Lower lobe of right lung (tissue), 2 donors: ENCODE results near the gene GLB1L2. TPM values are rescaled to one million over a fixed set of nuclear protein-coding genes. Genes with fewer than 3 reads are reported as not detected.

Source experiments
- ATAC-seq, 2 donors: fragments of 200-7000 bp; cut with Tn5 transposase; one replicate each; pipeline ENCODE4 v1.9.1; 2020 to 2022; ENCODE audit warnings: mild to moderate bottlenecking in 2 of 2, moderate library complexity in 2 of 2
- DNase-seq: peaks from one replicate; pipeline ENCODE4 v3.0.0-alpha.2; 2020
- H3K27ac ChIP-seq: fragments of 200-600 bp; one replicate; pipeline ENCODE4 v1.8.0; 2022
- H3K27me3 ChIP-seq: fragments of 200-600 bp; one replicate; pipeline ENCODE4 v1.8.0; 2022; ENCODE audit warnings: low read depth
- H3K36me3 ChIP-seq: fragments of 200-600 bp; one replicate; pipeline ENCODE4 v1.8.0; 2022; ENCODE audit warnings: mild to moderate bottlenecking
- H3K4me1 ChIP-seq: fragments of 200-600 bp; one replicate; pipeline ENCODE4 v1.8.0; 2022
- H3K4me3 ChIP-seq: fragments of 200-600 bp; one replicate; pipeline ENCODE4 v1.8.0; 2022; ENCODE audit warnings: mild to moderate bottlenecking
- H3K9me3 ChIP-seq: fragments of 200-600 bp; one replicate; pipeline ENCODE4 v1.8.0; 2022
- CTCF ChIP-seq: fragments of 200-600 bp; IDR thresholded peaks from one replicate; pipeline ENCODE4 v1.8.0; 2022; ENCODE audit warnings: antibody characterized with exemption, mild to moderate bottlenecking
- intact Hi-C: fragments of 100-400 bp; cut with DNase I; formaldehyde crosslinking; loops from one replicate; pipeline ENCODE4 v1.11.0; 2022
- total RNA-seq: library from RNA; stranded (reverse); fragmentation: NEBNext Ultra II Directional; extraction: Animal tissue kit (Norgen Biotek cat#: 25700); gene quantifications from one replicate; pipeline ENCODE4 v1.2.1, GENCODE V29; 2021
- donor health status: DM: no; HTN: yes; CAD: no; lungs with severe emphysema.

GLB1L2 gene
- total RNA-seq, 1 donor from 2014 or later = 5.1 TPM

- Histone ChIP-seq H3K9me3 (no peaks in the 10 kb centered on the region), H3K27me3 (peaks cover 78% of the 10 kb centered on the region), H3K36me3 (no peaks in the 10 kb centered on the region), H3K4me1 (peaks cover 14% of the 10 kb centered on the region), H3K27ac (no peak overlapping the region), H3K4me3 (no peak overlapping the region)
- ATAC-seq = no peak
- TF ChIP-seq CTCF = no peak
- intact Hi-C loops = no loop called here
- DNase-seq = no peak
Observed at GRCh38 chr11:134413826-134414731, 82.3 kb downstream of the GLB1L2 start.

GRCh38 chr11:134414766-134415765 lies 83.3 kb downstream of the GLB1L2 start:
- Histone ChIP-seq H3K27ac (no peak overlapping the region), H3K4me1 (peaks cover 14% of the 10 kb centered on the region), H3K4me3 (no peak overlapping the region), H3K9me3 (no peaks in the 10 kb centered on the region), H3K27me3 (peaks cover 68% of the 10 kb centered on the region), H3K36me3 (no peaks in the 10 kb centered on the region)
- TF ChIP-seq CTCF = no peak
- no peak for DNase-seq
- no peak for ATAC-seq
- intact Hi-C loops = no loop called here

GRCh38 chr11:134416726-134417125 lies 84.9 kb downstream of the GLB1L2 start:
- no peak for DNase-seq
- peaks cover 52% of the 10 kb centered on the region for H3K27me3 ChIP-seq
- peaks cover 8% of the 10 kb centered on the region for H3K4me1 ChIP-seq
- intact Hi-C loops = no loop called here
- H3K4me3 ChIP-seq = no peak overlapping the region
- no peaks in the 10 kb centered on the region for H3K9me3 ChIP-seq
- no peaks in the 10 kb centered on the region for H3K36me3 ChIP-seq
- TF ChIP-seq CTCF = no peak
- no peak for ATAC-seq
- H3K27ac ChIP-seq = no peak overlapping the region

GRCh38 chr11:134417871-134418840 lies 86.4 kb downstream of the GLB1L2 start:
- Histone ChIP-seq H3K4me1 (no peaks in the 10 kb centered on the region), H3K36me3 (no peaks in the 10 kb centered on the region), H3K4me3 (no peak overlapping the region), H3K27me3 (peaks cover 43% of the 10 kb centered on the region), H3K27ac (no peak overlapping the region), H3K9me3 (no peaks in the 10 kb centered on the region)
- DNase-seq (no peak), ATAC-seq (no peak)
- intact Hi-C loops = no loop called here
- TF ChIP-seq CTCF = no peak
